Inferior parietal cortex (tissue), 1 donor: ENCODE data around the gene JDP2.

Source experiments
- DNase-seq: peaks from one replicate; pipeline ENCODE4 v3.0.0-alpha.2; 2016; ENCODE audit errors: extremely low spot score

The JDP2 gene

DNA sequence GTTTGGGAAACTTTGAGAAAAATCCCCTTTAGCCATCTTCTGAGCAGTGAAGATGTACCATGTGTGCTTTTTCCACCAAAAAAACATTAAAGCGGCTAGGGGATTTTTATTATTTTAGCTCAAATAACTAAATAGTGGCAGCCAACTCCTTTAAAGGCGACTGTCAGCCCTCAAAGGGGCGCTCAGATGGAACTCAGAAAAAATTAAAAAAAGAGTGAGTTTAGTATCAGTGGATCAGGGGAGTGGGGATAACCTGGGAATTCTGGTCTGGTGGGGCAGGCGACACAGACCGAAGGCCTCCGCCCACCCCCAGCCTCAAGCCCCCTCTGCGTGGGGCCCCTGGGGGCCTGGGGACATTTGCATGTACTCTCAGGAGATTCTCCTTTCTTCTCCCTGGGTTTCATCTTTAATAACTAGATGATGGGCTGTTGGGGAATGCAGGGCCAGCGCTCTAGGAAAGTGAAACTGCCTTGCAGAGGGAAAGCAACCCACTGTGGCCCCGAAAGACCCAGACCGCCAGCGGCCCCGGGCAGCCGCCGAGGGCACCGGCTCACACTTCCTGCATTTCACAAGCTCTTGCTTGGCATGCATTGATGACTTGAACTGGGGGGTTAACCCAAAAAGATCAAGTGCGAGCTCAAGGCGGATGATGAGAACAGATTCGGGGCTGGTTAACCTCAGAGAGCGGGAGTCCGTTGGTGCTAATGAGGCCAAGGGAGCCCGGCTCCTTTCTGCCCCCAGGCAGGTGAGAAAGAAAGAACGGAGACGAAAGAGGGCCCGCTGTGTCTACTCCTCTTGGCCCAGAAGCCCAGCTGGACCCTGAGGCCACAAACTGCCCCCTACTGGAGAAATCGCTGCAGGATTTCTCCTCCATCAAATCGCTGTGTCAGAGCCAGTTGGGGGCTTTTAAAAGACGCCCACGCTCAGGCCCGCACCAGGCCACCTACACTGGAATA, 87.1 kb downstream of the JDP2 start:
- DNase-seq, result no peak

GRCh38 chr14:75515629-75515996, 87.8 kb downstream of the JDP2 start:
- DNase-seq, result no peak

GRCh38 chr14:75518625-75519024, 90.8 kb downstream of the JDP2 start:
- no peak for DNase-seq

GRCh38 chr14:75519394-75519793, 91.6 kb downstream of the JDP2 start:
- DNase-seq, result no peak

DNA sequence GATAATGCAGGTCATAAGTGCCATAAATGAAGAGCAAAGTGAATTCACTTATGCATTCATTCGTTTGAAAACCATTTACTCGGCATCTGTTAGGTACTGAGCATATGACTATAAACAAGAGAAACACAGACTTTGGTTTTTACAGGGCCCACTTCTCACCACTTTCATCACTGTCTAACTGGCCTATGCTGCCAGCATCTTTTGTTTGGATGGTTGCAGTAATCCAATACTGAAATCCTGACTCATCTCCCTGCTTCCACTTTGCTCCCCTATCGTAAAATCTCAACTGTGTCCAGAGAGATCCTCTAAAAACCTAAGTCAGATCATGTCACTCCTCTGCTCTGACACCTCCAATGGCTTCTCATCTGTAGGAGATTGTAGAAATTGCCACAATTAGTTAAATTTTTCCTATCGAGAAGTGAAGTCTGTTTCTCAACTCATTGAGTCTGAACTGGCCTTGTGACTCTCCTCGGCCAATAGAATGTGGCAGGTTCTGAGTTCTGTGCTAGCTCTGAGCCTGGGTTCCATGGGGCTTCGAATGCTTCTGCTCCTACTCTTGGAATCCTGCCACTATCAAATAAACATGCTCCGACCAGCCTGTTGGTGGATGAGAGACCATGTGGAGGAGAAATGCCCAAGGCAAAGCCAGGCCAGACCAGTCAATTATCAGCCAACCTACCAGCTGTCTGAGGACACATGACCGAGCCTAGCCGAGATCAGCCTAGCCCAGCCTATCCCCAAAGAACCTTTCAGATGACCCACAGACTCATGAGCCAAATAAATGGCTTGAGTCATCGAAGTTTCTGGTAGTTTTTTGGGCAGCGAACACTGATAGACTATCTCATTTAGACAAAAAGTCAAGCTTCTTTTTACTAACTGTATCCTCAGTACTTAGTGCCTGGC, 92.3 kb downstream of the JDP2 start:
- no peak for DNase-seq

DNA sequence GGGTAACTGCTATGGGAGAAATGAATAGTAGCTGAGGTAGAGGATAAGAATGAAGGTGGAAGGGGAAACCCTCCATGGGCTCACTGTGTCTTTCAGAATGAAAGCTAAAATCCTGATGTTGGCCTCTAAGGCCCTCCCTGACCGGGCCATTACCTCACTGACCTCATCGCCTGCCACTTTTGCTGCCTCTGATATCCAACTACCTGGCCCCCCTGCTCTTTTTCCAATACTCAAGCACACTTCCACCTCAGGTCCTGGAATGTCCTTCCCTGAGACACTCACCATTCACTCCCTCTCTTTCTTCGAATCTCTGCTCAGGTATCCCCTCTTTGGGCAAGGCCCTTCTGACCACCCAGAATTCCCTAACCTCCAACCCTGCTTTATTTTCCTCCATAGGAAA, 93.0 kb downstream of the JDP2 start:
- no peak for DNase-seq

- no peak for DNase-seq
Measured at GRCh38 chr14:75521415-75522199, 93.8 kb downstream of the JDP2 start.

DNA sequence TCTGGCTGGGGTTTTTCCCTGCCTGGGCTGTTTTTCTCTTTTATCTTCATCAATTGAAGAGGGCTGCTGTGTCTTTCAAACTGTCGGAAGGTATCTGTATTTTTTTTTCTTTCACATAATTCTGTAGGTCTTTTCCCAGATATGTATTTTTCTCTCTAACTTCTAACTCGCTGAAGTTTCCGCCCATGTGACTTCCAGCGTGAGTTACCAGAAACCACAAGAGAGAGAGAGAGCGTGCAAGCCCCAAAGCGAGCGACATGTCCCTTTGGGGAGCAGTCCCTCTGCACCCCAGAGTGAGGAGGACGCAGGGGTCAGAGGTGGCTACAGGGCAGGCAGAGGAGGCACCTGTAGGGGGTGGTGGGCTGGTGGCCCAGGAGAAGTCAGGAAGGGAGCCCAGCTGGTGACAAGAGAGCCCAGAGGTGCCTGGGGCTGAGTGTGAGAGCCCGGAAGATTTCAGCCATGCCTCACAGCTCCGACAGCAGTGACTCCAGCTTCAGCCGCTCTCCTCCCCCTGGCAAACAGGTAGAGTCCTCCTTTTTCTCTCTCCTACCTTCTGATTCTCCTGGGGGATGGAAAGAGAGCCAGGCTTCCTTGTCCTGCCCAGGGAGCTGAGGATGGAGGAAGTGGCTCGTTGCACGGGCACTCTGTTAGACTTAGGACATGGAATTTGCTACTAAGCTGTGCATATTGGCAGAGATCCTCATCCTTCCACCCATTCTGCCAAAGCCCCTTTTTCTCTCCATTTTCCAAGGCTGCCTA, 94.6 kb downstream of the JDP2 start, which contains the start of gene BATF:
Gene BATF (plus strand): TSS at position 246 of the 759 bp plus-strand sequence. CDS start 214 bp downstream, at position 460.
- no peak for DNase-seq

- no peak for DNase-seq
Measured at GRCh38 chr14:75522983-75523318, 95.1 kb downstream of the JDP2 start.
